ENCODE results near the gene ARMH2.

ARMH2 gene

GRCh38 chr6:24802271-24803059 is 3.7 kb upstream of the ARMH2 start:
- Histone ChIP-seq H3K27me3 (ENCODE audit: insufficient read depth, poor library complexity, severe bottlenecking) (no peaks in the 10 kb centered on the region), H3K4me3 (ENCODE audit: severe bottlenecking) (no peak overlapping the region), H3K27ac (ENCODE audit: poor library complexity, severe bottlenecking) (no peak overlapping the region), H3K4me1 (ENCODE audit: insufficient read depth, poor library complexity, severe bottlenecking) (no peaks in the 10 kb centered on the region), H3K9me3 (ENCODE audit: severe bottlenecking) (no peaks in the 10 kb centered on the region), H3K36me3 (ENCODE audit: low read depth) (no peaks in the 10 kb centered on the region)
- ATAC-seq (ENCODE audit: low read depth), result no peak
- no peak for DNase-seq (ENCODE audit: low spot score)
- TF ChIP-seq CTCF (IDR thresholded peaks at IDR 0.05; ENCODE audit: poor library complexity, severe bottlenecking), result no peak

DNA sequence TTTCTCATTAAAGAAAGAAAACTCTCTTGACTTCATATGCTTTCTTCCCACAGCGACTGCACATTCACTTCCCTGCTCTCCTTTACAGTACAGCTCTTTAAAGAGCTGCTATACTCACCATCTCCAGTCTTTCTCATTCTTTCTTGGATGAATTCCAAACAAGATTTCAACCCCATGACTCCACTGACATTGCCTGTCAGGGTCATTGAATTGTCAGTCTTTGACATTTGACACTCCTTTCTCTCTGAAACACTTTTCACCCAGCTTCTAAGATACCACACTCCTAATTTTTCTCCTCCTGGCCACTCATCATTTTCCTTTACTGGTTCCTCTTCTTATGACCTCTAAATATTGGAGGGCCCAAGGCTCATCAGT is 811 bp upstream of the ARMH2 start:
- Histone ChIP-seq H3K27ac (ENCODE audit: poor library complexity, severe bottlenecking) (no peak overlapping the region), H3K36me3 (ENCODE audit: low read depth) (no peaks in the 10 kb centered on the region), H3K4me3 (ENCODE audit: severe bottlenecking) (no peak overlapping the region), H3K27me3 (ENCODE audit: insufficient read depth, poor library complexity, severe bottlenecking) (no peaks in the 10 kb centered on the region), H3K9me3 (ENCODE audit: severe bottlenecking) (no peaks in the 10 kb centered on the region), H3K4me1 (ENCODE audit: insufficient read depth, poor library complexity, severe bottlenecking) (no peaks in the 10 kb centered on the region)
- ATAC-seq (ENCODE audit: low read depth), result peak; percentile 58; the same call in 2 of the 3 replicates
- no peak for DNase-seq (ENCODE audit: low spot score)
- TF ChIP-seq CTCF (IDR thresholded peaks at IDR 0.05; ENCODE audit: poor library complexity, severe bottlenecking), result no peak

GRCh38 chr6:24797596-24798216 is 1.0 kb downstream of the ARMH2 start:
- no peak overlapping the region for H3K27ac ChIP-seq (ENCODE audit: poor library complexity, severe bottlenecking)
- H3K4me1 ChIP-seq (ENCODE audit: insufficient read depth, poor library complexity, severe bottlenecking), result no peaks in the 10 kb centered on the region
- H3K4me3 ChIP-seq (ENCODE audit: severe bottlenecking), result no peak overlapping the region

DNA sequence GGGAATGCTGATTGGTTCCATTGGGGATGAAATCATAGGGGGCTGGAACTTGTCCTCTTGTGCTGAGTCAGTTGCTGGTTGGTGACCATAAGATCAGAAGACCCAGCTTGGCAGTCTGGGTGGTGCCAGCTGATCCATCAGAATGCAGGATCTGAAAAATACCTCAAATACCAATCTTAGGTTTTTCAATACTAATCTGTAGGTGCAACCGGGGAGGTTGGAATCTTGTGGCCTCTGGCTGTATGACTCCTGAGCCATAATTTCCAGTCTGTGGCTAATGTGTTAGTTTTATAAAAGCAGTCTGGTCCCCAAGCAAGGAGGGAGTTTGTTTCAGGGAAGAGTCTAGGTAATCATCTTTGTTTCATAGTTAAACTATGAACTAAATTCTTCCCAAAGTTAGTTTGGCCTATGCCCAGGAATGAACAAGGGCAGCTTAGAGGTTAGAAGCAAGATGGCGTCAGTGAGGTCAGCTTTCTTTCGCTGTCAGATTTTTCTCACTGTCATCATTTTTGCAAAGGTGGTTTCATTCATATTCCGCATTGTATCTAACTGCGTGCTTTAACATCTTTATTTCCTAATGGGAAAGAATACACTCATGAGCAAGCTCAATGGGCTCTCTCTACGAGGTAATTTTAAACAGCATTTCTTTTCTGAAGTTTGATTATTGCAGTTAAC is 2.0 kb downstream of the ARMH2 start:
- no peaks in the 10 kb centered on the region for H3K36me3 ChIP-seq (ENCODE audit: low read depth)
- no peak for ATAC-seq (ENCODE audit: low read depth)
- DNase-seq (ENCODE audit: low spot score), result no peak
- H3K27me3 ChIP-seq (ENCODE audit: insufficient read depth, poor library complexity, severe bottlenecking), result no peaks in the 10 kb centered on the region
- H3K27ac ChIP-seq (ENCODE audit: poor library complexity, severe bottlenecking), result no peak overlapping the region
- no peak overlapping the region for H3K4me3 ChIP-seq (ENCODE audit: severe bottlenecking)
- no peaks in the 10 kb centered on the region for H3K4me1 ChIP-seq (ENCODE audit: insufficient read depth, poor library complexity, severe bottlenecking)
- no peak for TF ChIP-seq CTCF (IDR thresholded peaks at IDR 0.05; ENCODE audit: poor library complexity, severe bottlenecking)
- H3K9me3 ChIP-seq (ENCODE audit: severe bottlenecking), result no peaks in the 10 kb centered on the region

More at GRCh38 chr6:24797596-24798216, 1.0 kb downstream of the ARMH2 start:
- ATAC-seq (ENCODE audit: low read depth), result no peak
- no peaks in the 10 kb centered on the region for H3K9me3 ChIP-seq (ENCODE audit: severe bottlenecking)
- H3K36me3 ChIP-seq (ENCODE audit: low read depth), result no peaks in the 10 kb centered on the region
- DNase-seq (ENCODE audit: low spot score), result no peak
- no peak for TF ChIP-seq CTCF (IDR thresholded peaks at IDR 0.05; ENCODE audit: poor library complexity, severe bottlenecking)
- no peaks in the 10 kb centered on the region for H3K27me3 ChIP-seq (ENCODE audit: insufficient read depth, poor library complexity, severe bottlenecking)

Data from RWPE2 (cell line).